Measurements from ENCODE around the gene FAF1.

FAF1 gene

GRCh38 chr1:50422946-50423669 lies 537.0 kb downstream of the FAF1 start, which contains the start of gene DMRTA2:
Gene DMRTA2 (minus strand): TSS chr1:50423443. CDS start chr1:50421536, 1,907 bp downstream.
- DNase-seq: peak; percentile 35

DNA sequence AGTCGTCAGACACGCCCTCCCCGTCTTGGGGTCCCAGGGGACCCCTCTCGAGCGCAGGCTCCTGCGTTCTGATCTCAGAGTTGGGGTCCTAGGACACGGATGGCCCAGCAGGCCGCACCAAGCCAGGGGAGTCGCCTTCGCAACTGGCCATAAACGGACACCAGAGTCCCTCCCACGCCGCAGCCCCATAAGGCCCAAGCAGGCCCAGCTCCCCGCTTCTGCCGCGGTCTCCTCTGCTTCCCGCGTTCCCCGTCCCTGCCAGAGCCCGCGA lies 537.5 kb downstream of the FAF1 start:
- DNase-seq: no peak

DNA sequence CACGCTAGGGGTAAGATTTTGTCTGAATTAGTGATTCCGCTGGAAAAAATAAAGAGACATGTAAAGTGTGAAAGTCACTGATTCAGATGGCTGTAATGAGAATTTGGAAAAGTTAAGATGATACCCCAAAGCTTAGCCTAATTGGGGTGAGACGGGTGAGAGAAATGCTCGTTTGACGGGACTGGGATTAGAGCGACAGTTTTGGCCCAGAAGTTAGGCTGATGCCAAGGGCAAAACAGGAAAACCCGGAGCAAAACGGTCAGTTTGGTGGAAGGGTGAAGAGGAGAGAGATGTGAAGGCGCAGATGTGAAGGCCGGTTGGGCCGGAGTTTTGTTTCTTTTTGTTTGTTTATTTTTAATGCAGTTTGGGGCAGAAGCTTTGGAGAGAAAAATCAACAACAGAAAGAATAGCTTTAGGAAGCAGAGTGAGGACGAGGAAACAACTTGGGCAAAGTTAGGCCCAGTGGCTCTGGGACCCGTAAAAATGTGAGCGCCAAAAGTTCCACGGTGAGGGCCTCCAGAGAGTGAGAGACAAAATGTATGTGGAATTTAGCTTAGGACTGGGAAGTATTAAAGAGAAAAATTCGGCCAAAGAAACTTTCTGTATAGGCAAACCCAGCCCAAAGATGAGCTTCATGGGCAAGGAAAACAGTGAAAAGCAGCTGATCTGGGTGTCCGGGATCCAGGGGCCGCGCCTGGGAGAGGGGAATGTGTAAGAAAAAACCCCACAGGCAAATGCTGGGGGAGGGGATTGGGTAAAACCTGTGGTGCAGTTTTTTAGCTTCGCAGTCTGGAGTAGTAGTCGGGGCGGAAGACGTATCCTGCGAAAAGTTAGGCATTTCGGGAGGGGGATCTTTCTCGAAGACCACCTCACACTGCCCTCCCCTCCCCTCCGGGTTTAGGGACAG lies 538.0 kb downstream of the FAF1 start:
- no peak for DNase-seq

DNA sequence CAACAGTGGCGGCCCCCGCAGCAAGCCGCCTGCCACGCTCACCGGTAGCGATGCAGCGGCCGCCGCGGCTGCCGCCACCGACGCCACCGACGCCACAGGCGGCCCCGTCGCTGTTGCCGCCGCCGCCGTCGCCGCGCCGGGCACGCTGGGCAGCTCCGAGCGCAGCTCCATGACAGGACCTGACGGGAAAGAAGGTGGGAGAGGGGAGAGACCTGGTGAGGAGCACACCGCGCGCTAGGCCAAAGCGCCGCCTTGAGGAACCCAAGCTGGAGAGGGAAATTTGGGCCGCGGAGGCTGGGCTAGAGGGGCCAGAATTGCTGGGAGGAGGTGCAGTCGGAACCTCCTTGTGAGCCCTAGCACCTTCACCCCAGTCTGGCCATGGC lies 538.7 kb downstream of the FAF1 start:
- DNase-seq: no peak

GRCh38 chr1:50420689-50421365 lies 539.2 kb downstream of the FAF1 start:
- no peak for DNase-seq

DNA sequence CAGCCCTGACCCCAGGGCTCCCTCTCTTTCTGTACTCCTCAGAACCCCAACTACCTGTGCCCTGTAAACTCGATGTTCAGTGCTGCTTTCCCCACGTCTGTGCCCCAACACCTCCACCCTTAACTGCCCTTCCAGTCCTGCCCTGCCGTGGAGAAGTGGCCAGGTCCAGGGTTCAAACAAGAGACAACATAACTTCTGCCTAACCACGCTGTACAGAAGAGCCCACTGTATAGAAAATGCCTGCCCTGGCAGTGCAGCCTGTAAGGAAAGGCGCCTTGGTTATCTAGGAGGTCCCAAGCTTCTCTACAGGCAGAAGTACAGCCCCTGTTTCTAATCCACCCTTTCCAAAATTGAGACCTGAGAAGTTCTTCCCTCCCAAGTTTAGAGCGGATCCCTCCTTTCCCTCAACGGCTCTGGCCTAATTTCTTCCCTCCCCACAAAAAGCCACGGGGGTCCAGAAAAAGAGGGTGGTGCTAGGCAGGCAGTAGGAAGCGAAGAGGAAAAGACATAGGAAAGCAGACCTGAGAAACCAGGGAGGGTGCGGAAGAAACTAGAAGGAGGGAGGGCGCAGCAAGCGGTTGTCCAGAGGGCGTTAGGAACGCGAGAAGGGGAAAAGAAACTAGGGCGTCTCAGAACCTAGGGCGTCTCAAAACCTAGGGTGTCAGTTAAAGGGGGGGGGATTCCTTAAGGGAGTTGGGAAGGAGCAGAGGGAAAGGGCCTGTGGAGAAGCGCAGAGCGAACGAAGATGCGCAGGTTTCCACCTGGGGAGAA lies 540.0 kb downstream of the FAF1 start:
- DNase-seq: no peak

DNA sequence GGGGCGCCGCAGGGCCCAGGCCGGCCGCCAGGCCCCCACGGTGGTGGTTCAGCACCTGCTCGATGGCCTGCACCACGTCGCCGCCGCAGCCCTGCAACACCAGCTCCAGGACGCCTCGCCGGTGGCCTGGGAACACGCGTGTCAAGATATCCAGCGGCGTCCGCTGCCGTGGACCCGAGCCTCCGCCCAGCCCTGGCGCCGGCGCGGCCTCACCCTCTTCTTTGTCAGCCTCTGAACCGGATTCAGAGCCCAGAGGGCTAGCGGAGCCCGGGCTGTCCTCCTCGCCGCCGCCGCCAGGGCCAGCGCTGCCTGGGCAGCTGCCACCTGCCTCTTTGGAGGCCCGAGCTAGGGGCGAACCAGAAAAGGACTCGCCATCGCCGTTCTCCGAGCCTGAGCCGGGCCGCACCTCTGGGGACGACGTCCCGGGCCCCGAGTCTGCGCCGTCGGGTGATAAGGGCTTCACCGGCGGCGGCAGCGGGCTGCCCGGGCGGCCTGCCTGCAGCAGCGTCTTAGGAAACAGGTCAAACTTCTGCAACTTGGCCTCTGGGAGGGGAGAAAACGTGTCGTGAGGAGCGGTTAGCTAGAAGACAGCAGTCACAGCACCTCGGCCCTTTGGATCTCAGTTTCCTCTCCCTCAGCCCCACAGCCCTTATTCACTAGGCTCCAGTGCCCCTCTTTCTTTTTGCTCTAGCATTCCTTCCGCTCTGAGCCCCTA lies 540.7 kb downstream of the FAF1 start:
- DNase-seq: no peak

DNA sequence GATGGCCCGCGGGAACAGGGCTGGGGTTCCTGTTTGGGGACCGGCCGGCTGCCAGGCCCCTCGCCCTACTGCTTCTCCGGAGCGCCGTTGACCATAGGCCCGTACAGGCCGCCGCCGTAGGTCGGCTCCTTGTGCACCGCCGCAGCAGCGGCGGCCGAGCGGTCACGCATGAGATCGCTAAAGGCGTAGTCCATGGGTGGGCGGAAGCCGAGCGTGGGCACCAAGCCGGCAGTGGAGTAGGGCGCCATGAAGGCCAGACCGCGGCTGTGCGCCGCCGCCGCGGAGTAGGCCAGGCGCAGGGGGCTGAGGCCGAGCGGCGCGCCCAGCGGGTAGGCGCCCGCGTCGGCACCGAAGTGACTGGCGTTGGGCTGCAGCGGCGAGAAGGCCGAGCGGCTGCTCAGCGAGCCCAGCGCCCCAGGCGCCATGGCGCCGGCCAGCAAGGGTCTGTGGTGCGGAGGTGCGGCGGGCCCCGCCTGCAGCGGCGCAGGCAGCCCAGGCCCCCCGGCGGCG lies 541.4 kb downstream of the FAF1 start:
- DNase-seq: no peak

DNA sequence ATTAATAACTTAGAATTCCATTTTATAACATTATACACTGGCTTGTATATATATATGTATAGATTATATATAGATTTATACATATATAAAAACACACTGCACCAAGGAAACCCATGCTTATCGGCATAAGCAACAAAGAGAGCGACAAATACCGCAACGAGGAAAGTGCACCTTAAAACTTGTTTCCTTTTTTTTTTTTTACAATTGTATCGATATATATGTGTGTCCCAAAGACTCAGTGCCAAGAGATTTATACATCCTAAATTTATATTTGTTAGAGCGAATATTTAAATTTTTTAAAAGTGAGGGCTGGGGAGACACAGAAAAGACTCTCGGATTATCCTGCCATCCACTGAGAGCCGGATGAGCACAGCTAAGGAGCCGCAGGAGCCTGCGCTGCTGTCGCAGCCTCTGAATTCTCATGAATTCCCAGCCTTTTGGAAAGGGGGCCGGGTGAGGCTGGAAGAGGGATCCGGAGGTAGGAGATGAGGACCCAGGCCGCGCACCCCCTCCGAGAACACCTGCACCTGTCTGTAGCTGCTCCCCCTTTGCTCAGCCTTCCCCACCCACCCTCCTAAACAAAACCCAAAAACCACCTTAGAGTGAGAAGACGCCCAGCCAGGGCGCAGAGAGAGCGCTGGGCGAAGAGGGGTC lies 542.0 kb downstream of the FAF1 start:
- no peak for DNase-seq

DNA sequence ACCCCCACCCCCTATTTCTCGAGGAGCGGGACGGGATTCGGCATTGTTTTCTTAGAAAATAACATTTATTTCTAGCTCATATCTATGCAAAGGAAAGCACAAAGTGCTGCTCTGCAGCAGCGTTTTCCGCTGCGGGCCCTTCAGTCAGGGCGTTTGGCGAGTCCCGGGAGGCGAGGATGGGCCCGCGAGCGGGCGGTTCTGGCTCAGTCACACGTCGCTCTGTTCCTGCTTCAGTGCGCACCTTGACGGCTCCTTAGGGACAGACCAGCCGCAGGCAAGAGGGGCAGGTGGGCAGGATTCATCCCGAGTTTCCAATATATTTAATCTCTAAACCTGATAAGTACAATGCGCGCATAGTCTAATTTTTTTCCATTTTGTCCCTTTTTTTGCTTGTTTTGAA lies 542.6 kb downstream of the FAF1 start:
- DNase-seq: no peak

GRCh38 chr1:50416553-50417453 lies 543.3 kb downstream of the FAF1 start:
- DNase-seq: no peak

GRCh38 chr1:50416150-50416527 lies 543.9 kb downstream of the FAF1 start:
- no peak for DNase-seq

DNA sequence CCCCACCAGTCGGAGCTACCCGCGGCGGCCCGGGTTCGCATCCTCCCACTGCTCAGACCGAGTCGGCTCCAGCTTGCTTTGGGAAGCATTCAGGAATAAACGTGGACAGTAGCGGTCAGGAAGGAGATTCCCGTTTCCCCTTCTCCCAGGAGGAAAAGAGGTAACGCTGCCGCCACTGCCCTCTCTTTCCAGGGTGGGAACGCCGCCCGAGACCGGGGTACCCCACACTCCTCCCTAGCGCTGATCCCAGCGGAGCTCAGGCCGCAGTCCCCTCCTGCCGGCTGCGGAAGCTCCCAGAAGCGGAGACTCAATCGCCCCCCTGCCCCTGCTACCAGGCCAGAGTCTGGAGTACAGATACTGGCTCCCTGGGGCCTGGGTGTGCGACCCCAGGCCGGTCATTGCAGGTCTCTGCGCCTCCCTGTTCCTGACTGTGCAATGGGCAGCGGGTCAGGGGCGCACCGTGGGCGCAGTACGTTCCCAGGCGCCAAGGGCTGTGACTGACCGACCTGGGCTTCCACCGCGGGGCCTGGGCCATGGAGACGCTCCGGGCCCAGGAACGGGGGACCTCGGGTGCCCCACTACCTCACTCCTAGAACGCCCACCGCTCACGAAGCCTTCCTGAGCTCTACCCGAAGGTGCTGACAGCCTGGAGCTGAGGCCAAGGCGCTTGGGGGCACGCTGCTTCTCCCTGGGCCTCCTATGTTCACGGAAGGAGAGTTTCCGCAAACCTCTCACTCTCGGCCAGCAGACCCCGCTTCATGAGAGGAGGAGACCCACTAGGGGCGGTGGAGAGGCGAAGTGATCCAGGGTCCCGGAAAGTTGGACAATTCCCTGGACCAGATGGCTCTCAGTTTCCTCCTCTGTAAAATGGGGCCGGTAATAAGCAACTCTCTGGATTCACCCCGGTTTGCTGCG lies 544.6 kb downstream of the FAF1 start:
- DNase-seq: no peak

GRCh38 chr1:50414853-50415234 lies 545.2 kb downstream of the FAF1 start:
- no peak for DNase-seq

DNA sequence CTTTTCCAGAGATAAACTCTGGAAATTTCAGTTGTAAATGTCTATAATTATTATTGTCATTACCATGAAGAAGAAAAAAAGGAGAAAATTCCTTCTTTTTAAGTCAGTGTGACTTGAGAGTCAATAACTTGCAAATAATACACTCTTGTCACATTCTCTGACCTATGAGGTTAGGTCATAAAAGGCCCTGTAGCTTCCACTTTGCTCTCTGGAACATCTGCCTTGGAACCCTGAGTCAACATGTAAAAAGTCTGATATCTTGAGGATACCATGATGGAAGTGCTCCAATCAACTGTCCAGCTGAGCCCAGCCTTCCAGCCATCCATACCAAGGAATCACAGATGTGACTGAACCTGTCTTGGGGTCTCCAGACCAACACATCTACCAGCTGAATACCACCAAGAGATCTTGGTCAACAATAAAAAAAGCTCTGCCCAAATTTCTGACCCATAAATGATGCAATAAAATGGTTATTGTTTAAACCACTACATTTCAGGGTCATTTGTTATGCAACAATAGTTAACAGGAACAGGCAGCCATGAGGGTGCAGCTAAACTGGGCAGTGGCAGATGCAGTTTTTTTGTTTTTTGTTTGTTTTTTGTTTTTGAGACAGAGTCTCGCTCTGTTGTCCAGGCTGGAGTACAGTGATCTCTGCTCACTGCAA lies 547.1 kb downstream of the FAF1 start:
- DNase-seq: no peak

GRCh38 chr1:50405814-50406213 lies 554.3 kb downstream of the FAF1 start:
- no peak for DNase-seq

DNA sequence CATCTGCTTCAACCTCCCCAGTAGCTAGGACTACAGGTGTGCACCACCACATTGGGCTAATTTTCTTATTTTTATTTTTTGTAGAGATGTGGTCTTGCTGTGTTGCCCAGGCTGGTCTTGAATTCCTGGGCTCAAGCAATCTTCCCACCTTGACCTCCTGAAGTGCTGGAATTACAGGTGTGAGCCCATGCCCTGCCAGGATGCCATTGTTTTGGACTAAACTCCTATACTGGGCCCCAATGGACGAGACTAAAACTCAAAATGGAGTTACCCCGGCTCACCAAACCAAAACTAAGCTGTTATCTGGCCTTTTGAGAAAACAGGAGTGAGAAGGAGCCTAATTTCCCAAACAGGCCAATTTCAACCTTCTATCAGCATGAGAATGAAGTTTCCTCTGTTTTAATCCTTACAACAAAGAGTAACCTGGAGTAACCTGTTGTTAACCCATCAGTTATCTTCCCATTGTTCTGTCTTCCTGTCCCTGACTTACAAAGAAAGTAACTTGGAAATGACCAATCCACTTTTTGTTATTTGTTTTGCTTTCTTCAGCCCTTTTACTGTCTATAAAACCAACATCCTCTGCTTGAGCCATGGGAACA lies 566.4 kb downstream of the FAF1 start:
- no peak for DNase-seq
